ENCODE measurements around the gene ASTE1. TPM values are rescaled to one million over a fixed set of nuclear protein-coding genes. Genes with fewer than 3 reads are reported as not detected.

Gene ASTE1
- total and polyA plus RNA-seq, 9 of the 15 experiments (the other 6 are each of a cell fraction or from before 2014, with no cell fraction given), result 3.5 to 12.1 (median 6.9) TPM

DNA sequence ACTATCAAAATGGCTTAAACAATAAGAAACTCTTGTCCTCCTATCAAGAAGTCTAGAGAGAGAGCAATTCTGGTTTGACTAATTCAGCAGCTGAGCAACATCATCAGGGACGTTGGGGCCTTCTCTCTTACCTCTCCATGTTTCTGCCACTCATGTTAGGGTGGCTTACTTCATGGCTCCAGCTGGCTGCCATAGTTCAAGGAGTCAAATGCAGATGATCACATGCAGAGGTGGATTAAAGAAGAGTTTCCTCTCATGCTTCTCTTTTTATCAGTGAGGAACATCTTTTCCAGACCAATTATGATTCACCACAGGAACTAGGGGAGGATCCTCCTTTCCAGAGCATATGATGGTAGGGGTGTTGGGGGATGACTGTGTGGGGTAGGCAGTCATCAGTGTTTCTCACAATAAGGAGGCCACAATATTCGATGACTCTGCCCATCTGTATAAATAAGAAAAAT, 45.5 kb upstream of the ASTE1 start (continued):
- TF ChIP-seq CHD4 (IDR thresholded peaks at IDR 0.05; ENCODE audit: insufficient read depth, insufficient replicate concordance, low read depth, low read length, poor library complexity, severe bottlenecking), result no peak
- TF ChIP-seq PCBP2 (IDR thresholded peaks at IDR 0.05; ENCODE audit: low read depth, low read length, poor library complexity, severe bottlenecking), result no peak
- TF ChIP-seq KDM1A (IDR thresholded peaks at IDR 0.05), result no peak
- TF ChIP-seq, protein P1, sequence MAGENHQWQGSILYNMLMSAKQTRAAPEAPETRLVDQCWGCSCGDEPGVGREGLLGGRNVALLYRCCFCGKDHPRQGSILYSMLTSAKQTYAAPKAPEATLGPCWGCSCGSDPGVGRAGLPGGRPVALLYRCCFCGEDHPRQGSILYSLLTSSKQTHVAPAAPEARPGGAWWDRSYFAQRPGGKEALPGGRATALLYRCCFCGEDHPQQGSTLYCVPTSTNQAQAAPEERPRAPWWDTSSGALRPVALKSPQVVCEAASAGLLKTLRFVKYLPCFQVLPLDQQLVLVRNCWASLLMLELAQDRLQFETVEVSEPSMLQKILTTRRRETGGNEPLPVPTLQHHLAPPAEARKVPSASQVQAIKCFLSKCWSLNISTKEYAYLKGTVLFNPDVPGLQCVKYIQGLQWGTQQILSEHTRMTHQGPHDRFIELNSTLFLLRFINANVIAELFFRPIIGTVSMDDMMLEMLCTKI (IDR thresholded peaks at IDR 0.05; ENCODE audit: partially characterized antibody), result no peak
- no peak; the same call in 1 of the 2 replicates for TF ChIP-seq ZNF584 (CRISPR knock-in tag; IDR thresholded peaks at IDR 0.05; ENCODE audit: low read depth)
- no peak for TF ChIP-seq ZNF778 (CRISPR knock-in tag; IDR thresholded peaks at IDR 0.05)
- TF ChIP-seq, protein P2, sequence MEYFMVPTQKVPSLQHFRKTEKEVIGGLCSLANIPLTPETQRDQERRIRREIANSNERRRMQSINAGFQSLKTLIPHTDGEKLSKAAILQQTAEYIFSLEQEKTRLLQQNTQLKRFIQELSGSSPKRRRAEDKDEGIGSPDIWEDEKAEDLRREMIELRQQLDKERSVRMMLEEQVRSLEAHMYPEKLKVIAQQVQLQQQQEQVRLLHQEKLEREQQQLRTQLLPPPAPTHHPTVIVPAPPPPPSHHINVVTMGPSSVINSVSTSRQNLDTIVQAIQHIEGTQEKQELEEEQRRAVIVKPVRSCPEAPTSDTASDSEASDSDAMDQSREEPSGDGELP (CRISPR knock-in tag; IDR thresholded peaks at IDR 0.05; ENCODE audit: borderline replicate concordance), result peak; percentile 69
- TF ChIP-seq CBX2 (IDR thresholded peaks at IDR 0.05; ENCODE audit: insufficient read depth, low read length, poor library complexity, severe bottlenecking), result no peak
- no peak for TF ChIP-seq SREBF2 (CRISPR knock-in tag; IDR thresholded peaks at IDR 0.05)
- no peak for TF ChIP-seq ZNF23 (CRISPR knock-in tag; IDR thresholded peaks at IDR 0.05)
- TF ChIP-seq MCM7 (IDR thresholded peaks at IDR 0.05), result no peak
- no peak for TF ChIP-seq SRSF9 (IDR thresholded peaks at IDR 0.05; ENCODE audit: borderline replicate concordance, low read depth, low read length)
- TF ChIP-seq, protein P3, sequence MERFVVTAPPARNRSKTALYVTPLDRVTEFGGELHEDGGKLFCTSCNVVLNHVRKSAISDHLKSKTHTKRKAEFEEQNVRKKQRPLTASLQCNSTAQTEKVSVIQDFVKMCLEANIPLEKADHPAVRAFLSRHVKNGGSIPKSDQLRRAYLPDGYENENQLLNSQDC (CRISPR knock-in tag; IDR thresholded peaks at IDR 0.05), result no peak
- no peak for TF ChIP-seq NFIX (CRISPR knock-in tag; IDR thresholded peaks at IDR 0.05; ENCODE audit: low read depth)
- TF ChIP-seq, protein P4, sequence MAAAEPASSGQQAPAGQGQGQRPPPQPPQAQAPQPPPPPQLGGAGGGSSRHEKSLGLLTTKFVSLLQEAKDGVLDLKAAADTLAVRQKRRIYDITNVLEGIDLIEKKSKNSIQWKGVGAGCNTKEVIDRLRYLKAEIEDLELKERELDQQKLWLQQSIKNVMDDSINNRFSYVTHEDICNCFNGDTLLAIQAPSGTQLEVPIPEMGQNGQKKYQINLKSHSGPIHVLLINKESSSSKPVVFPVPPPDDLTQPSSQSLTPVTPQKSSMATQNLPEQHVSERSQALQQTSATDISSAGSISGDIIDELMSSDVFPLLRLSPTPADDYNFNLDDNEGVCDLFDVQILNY (CRISPR knock-in tag; IDR thresholded peaks at IDR 0.05), result no peak
- no peak for TF ChIP-seq ZNF217 (CRISPR knock-in tag; IDR thresholded peaks at IDR 0.05)
- TF ChIP-seq, protein P5, sequence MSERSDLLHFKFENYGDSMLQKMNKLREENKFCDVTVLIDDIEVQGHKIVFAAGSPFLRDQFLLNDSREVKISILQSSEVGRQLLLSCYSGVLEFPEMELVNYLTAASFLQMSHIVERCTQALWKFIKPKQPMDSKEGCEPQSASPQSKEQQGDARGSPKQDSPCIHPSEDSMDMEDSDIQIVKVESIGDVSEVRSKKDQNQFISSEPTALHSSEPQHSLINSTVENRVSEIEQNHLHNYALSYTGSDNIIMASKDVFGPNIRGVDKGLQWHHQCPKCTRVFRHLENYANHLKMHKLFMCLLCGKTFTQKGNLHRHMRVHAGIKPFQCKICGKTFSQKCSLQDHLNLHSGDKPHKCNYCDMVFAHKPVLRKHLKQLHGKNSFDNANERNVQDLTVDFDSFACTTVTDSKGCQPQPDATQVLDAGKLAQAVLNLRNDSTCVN (CRISPR knock-in tag; IDR thresholded peaks at IDR 0.05), result no peak
- peak; percentile 25; the same call in 1 of the 2 replicates for TF ChIP-seq BRD4 (IDR thresholded peaks at IDR 0.05)
- TF ChIP-seq NR3C1 (CRISPR knock-in tag; IDR thresholded peaks at IDR 0.05), result no peak
- TF ChIP-seq, protein P6, sequence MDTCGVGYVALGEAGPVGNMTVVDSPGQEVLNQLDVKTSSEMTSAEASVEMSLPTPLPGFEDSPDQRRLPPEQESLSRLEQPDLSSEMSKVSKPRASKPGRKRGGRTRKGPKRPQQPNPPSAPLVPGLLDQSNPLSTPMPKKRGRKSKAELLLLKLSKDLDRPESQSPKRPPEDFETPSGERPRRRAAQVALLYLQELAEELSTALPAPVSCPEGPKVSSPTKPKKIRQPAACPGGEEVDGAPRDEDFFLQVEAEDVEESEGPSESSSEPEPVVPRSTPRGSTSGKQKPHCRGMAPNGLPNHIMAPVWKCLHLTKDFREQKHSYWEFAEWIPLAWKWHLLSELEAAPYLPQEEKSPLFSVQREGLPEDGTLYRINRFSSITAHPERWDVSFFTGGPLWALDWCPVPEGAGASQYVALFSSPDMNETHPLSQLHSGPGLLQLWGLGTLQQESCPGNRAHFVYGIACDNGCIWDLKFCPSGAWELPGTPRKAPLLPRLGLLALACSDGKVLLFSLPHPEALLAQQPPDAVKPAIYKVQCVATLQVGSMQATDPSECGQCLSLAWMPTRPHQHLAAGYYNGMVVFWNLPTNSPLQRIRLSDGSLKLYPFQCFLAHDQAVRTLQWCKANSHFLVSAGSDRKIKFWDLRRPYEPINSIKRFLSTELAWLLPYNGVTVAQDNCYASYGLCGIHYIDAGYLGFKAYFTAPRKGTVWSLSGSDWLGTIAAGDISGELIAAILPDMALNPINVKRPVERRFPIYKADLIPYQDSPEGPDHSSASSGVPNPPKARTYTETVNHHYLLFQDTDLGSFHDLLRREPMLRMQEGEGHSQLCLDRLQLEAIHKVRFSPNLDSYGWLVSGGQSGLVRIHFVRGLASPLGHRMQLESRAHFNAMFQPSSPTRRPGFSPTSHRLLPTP (IDR thresholded peaks at IDR 0.05; ENCODE audit: borderline replicate concordance, extremely low read depth, insufficient read length), result no peak
- no peak for TF ChIP-seq EGR1 (conservative IDR thresholded peaks at IDR 0.05)

Measured in K562 (cell line).